A673 (cell line): Measurements from ENCODE around the gene SLC46A1.

ENCODE experiments used
- EZH2 ChIP-seq: fragments of 200-600 bp; sonication (generic); IDR thresholded peaks from 2 replicates; pipeline ENCODE4 v1.6.1; 2017; ENCODE audit warnings: borderline replicate concordance, low read depth, mild to moderate bottlenecking, mixed read lengths, antibody characterized with exemption, low read length; ENCODE audit not compliant: poor library complexity, severe bottlenecking
- TF ChIP-seq, protein P1 (sequence below): fragments of 300-800, 200-600 bp; sonication (generic); conservative IDR thresholded peaks from 2 replicates; pipeline ENCODE4 v1.5.1; 2017; ENCODE audit warnings: low read depth, mild to moderate bottlenecking, antibody characterized with exemption, low read length, moderate library complexity, mixed read lengths

DNA sequence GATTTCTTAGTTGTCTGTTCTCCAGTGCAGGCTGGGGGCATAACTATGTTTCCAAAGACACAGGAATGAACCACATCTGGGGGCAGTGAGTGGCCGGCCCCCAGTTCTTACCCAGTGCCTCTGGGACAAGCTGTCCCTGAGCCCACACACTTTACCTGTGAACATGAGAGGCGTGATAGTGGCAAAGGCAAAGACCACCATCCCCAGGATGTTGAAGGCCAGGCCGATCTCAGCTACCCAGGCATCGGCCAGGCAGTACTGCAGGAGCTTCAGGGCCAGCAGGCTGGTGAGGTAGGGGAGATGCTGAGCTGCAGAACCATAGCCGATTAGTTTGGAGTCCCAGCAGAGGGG, 1.6 kb downstream of the SLC46A1 start:
- TF ChIP-seq, protein P1, sequence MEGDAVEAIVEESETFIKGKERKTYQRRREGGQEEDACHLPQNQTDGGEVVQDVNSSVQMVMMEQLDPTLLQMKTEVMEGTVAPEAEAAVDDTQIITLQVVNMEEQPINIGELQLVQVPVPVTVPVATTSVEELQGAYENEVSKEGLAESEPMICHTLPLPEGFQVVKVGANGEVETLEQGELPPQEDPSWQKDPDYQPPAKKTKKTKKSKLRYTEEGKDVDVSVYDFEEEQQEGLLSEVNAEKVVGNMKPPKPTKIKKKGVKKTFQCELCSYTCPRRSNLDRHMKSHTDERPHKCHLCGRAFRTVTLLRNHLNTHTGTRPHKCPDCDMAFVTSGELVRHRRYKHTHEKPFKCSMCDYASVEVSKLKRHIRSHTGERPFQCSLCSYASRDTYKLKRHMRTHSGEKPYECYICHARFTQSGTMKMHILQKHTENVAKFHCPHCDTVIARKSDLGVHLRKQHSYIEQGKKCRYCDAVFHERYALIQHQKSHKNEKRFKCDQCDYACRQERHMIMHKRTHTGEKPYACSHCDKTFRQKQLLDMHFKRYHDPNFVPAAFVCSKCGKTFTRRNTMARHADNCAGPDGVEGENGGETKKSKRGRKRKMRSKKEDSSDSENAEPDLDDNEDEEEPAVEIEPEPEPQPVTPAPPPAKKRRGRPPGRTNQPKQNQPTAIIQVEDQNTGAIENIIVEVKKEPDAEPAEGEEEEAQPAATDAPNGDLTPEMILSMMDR, result no peak
- no peak for TF ChIP-seq EZH2
